ENCODE measurements around the gene SLC49A3.
A peak's percentile ranks its signal among the peaks of the same experiment; 100 is the strongest.

Gene SLC49A3

DNA sequence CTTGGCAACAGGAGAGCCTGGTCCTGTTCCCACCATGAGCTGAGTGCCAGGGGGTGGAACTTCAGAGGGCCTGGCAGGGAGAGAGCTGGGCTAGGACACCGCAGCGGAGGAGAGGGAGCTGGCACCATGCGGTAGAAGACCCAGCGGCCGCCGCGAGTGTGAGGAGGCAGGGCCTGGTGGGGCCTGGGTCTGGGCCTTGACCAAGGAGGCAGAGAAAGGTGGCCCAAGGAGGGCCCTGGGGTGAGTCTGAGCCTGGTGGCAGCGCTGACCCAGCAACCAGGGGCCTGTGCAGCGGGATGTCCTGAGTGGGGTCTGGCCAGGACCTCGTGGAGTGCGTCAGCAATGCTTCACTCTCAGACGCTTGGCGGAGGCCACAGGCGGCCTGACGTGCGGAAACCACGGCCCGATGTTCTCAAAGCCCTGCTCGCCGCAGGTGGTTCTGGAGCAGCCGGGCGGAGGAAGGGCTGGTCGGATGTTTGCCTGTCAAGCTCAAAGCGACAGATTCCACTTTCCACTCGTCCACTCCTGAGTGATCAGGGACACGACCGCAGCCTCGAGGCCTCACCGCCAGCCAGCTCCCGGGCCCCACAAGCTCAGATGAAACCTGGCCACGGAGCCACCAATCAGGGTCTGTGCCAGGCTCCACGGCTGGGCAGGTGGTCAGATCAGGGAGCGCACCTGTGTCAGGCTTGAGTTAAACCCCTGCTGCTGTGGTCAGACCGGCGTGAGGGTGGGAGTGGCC is 35.7 kb downstream of the SLC49A3 start:
- no peaks in the 10 kb centered on the region for H3K27me3 ChIP-seq (ENCODE audit: insufficient read depth, low read length, poor library complexity)
- no peak for DNase-seq
- no peak for TF ChIP-seq CTCF (IDR thresholded peaks at IDR 0.05; ENCODE audit: borderline replicate concordance, extremely low read depth, low read length, poor library complexity, severe bottlenecking)
- TF ChIP-seq EZH2 (IDR thresholded peaks at IDR 0.05; ENCODE audit: borderline replicate concordance, low read depth, low read length, severe bottlenecking), result no peak

DNA sequence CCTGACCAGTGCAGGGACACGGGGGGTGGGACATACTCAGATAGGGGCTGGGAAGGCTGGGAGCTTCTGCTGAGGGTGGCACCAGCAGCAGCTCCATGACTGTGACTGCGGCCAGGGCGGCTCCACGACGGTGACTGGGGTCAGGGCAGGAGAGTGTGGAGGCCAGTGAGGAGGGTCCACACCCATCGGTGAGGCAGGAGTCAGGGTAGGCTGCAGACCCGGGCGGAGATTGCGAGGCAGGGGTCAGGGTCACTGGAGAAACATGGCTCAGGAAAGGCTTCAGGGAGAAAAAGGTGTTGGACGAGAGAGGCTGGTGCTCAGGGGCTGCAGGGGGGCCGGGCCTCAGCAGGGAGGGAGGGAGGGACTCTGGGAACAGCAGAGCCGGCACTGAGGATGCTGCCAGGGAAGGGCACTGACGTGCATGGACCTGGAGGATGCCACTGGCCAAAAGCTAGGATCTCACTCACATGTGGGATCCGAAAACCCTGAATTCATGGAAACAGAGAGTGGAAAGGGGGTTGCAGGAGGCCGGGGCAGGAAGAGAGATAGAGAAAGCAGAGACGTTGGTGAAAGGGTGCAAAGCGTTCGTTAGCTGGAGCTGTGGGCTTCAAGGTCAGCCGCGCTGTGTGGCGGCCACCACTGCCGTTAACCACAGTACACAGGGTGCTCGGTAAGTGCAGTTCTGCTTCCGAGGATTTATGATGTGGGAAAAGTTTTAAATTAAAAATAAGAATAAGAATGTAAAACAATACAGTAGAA is 36.9 kb downstream of the SLC49A3 start:
- H3K4me2 ChIP-seq (ENCODE audit: insufficient read depth, low read length), result no peak overlapping the region
- no peaks in the 10 kb centered on the region for H3K4me1 ChIP-seq (ENCODE audit: insufficient read depth, low read length)
- H3K36me3 ChIP-seq (ENCODE audit: insufficient read depth, low read length), result no peaks in the 10 kb centered on the region
- DNase-seq, result no peak
- no peak overlapping the region; the same call in 1 of the 2 replicates for H3K9ac ChIP-seq (ENCODE audit: low read depth, low read length)
- H3K9me3 ChIP-seq (ENCODE audit: insufficient read depth, low read length, severe bottlenecking), result no peaks in the 10 kb centered on the region
- TF ChIP-seq EZH2 (IDR thresholded peaks at IDR 0.05; ENCODE audit: borderline replicate concordance, low read depth, low read length, severe bottlenecking) (no peak), CTCF (IDR thresholded peaks at IDR 0.05; ENCODE audit: borderline replicate concordance, extremely low read depth, low read length, poor library complexity, severe bottlenecking) (no peak)
- no peak overlapping the region for H3K4me3 ChIP-seq (ENCODE audit: low read depth in 1 of 2, low read length in 2 of 2)
- no peaks in the 10 kb centered on the region for H3K27me3 ChIP-seq (ENCODE audit: insufficient read depth, low read length, poor library complexity)
- no peak for ATAC-seq (ENCODE audit: insufficient read depth, low read depth)
- no peaks in the 10 kb centered on the region for H4K20me1 ChIP-seq (ENCODE audit: insufficient read depth, low read length)
- no peaks in the 10 kb centered on the region for H3K79me2 ChIP-seq (ENCODE audit: insufficient read depth, low read length)
- H3K27ac ChIP-seq (ENCODE audit: low read length), result no peak overlapping the region
- no peak overlapping the region for H2AFZ ChIP-seq (ENCODE audit: low read depth, low read length)

More for the DNA sequence above, 35.7 kb downstream of the SLC49A3 start:
- no peaks in the 10 kb centered on the region for H3K36me3 ChIP-seq (ENCODE audit: insufficient read depth, low read length)
- H3K79me2 ChIP-seq (ENCODE audit: insufficient read depth, low read length), result no peaks in the 10 kb centered on the region
- H3K9me3 ChIP-seq (ENCODE audit: insufficient read depth, low read length, severe bottlenecking), result no peaks in the 10 kb centered on the region
- H3K4me2 ChIP-seq (ENCODE audit: insufficient read depth, low read length), result no peak overlapping the region
- ATAC-seq (ENCODE audit: insufficient read depth, low read depth), result no peak
- H3K4me3 ChIP-seq (ENCODE audit: low read depth in 1 of 2, low read length in 2 of 2), result no peak overlapping the region
- no peaks in the 10 kb centered on the region for H4K20me1 ChIP-seq (ENCODE audit: insufficient read depth, low read length)
- H3K9ac ChIP-seq (ENCODE audit: low read depth, low read length), result no peak overlapping the region
- no peak overlapping the region for H3K27ac ChIP-seq (ENCODE audit: low read length)
- no peaks in the 10 kb centered on the region for H3K4me1 ChIP-seq (ENCODE audit: insufficient read depth, low read length)
- no peak overlapping the region for H2AFZ ChIP-seq (ENCODE audit: low read depth, low read length)

DNA sequence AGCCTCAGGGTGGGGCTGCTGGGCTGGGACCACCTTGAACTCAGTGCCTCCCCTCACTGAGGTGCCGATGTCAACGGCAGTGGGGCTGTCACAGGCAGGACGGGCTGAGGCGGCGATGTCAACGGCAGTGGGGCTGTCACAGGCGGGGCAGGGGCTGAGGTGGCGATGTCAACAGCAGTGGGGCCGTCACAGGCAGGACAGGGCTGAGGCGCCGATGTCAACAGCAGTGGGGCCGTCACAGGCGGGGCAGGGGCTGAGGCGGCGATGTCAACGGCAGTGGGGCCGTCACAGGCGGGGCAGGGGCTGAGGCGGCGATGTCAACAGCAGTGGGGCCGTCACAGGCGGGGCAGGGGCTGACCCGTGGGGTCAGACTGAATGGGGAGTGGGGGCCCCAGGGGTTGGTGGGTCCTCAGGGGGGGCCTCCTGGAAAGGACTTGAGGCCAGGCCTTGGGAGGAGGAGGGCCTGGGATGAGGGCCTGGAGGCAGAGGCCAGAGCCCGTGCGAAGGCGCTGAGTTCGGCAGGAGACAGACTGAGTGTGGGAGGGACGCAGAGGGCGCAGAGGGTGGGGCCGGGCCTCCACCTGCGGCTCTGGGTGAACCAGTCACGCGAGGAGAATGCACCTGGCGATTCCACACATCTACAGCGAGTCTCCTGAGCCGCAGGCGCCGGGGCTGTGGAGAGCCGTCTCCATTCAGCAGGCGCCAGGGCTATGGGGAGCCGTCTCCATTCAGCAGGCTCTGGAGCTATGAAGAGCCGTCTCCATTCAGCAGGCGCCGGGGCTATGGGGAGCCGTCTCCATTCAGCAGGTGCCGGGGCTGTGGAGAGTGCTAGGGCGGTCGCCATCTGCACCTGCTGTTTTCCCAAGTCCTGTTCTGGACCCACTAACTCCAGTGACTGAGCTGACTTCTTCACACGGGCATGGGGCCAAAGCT is 37.7 kb downstream of the SLC49A3 start:
- Histone ChIP-seq H2AFZ (ENCODE audit: low read depth, low read length) (no peak overlapping the region), H3K79me2 (ENCODE audit: insufficient read depth, low read length) (no peaks in the 10 kb centered on the region), H3K4me1 (ENCODE audit: insufficient read depth, low read length) (no peaks in the 10 kb centered on the region), H3K36me3 (ENCODE audit: insufficient read depth, low read length) (no peaks in the 10 kb centered on the region), H3K4me3 (ENCODE audit: low read depth in 1 of 2, low read length in 2 of 2) (no peak overlapping the region), H3K27ac (ENCODE audit: low read length) (no peak overlapping the region), H4K20me1 (ENCODE audit: insufficient read depth, low read length) (no peaks in the 10 kb centered on the region), H3K4me2 (ENCODE audit: insufficient read depth, low read length) (no peak overlapping the region), H3K9me3 (ENCODE audit: insufficient read depth, low read length, severe bottlenecking) (no peaks in the 10 kb centered on the region), H3K27me3 (ENCODE audit: insufficient read depth, low read length, poor library complexity) (no peaks in the 10 kb centered on the region), H3K9ac (ENCODE audit: low read depth, low read length) (no peak overlapping the region)
- no peak for TF ChIP-seq CTCF (IDR thresholded peaks at IDR 0.05; ENCODE audit: borderline replicate concordance, extremely low read depth, low read length, poor library complexity, severe bottlenecking)
- ATAC-seq (ENCODE audit: insufficient read depth, low read depth) (peak; percentile 13; the same call in 1 of the 3 replicates), DNase-seq (no peak)
